Measurements from ENCODE around the gene LILRB5. TPM values are rescaled to one million over a fixed set of nuclear protein-coding genes. Genes with fewer than 3 reads are reported as not detected.
"Not testable (repeated sequence)": the region's sequence is repeated elsewhere in the genome, so short reads cannot be mapped to it uniquely, and the experiment has no call there.

LILRB5 gene
- not detected in 2 replicates for total RNA-seq

- Mint-ChIP-seq H3K27me3 (peaks cover 2% of the 10 kb centered on the region), H3K4me3 (no peak within 1 kb of the TSS), H3K27ac (no peak within 1 kb of the TSS), H3K36me3 (ENCODE audit: low read depth) (no peaks in the 10 kb centered on the region), H3K9me3 (no peaks in the 10 kb centered on the region), H3K4me1 (no peaks in the 10 kb centered on the region)
- intact Hi-C loops (cut with micrococcal nuclease): no loop called here
- DNase-seq: no peak
Observed at GRCh38 chr19:54257116-54257480, at the start of gene LILRB5. TSS of gene LILRB5 (minus strand) at chr19:54257273. CDS start at chr19:54257193, 80 bp downstream.

GRCh38 chr19:54305141-54305540 is 48.1 kb upstream of the LILRB5 start:
- Mint-ChIP-seq H3K4me3 (no peak overlapping the region), H3K27me3 (no peaks in the 10 kb centered on the region), H3K36me3 (ENCODE audit: low read depth) (no peaks in the 10 kb centered on the region), H3K4me1 (peaks cover 13% of the 10 kb centered on the region), H3K9me3 (no peaks in the 10 kb centered on the region), H3K27ac (no peak overlapping the region)
- intact Hi-C loops (cut with micrococcal nuclease): no loop called here
- DNase-seq: no peak

GRCh38 chr19:54302257-54302656 is 45.2 kb upstream of the LILRB5 start:
- no peak overlapping the region for H3K4me3 Mint-ChIP-seq
- intact Hi-C loops (cut with micrococcal nuclease): no loop called here
- H3K4me1 Mint-ChIP-seq: peaks cover 13% of the 10 kb centered on the region
- DNase-seq: no peak
- no peak overlapping the region for H3K27ac Mint-ChIP-seq
- no peaks in the 10 kb centered on the region for H3K27me3 Mint-ChIP-seq
- H3K9me3 Mint-ChIP-seq: no peaks in the 10 kb centered on the region
- H3K36me3 Mint-ChIP-seq (ENCODE audit: low read depth): no peaks in the 10 kb centered on the region

GRCh38 chr19:54299515-54299914 is 42.4 kb upstream of the LILRB5 start:
- no peak for DNase-seq
- intact Hi-C loops (cut with micrococcal nuclease): no loop called here
- Mint-ChIP-seq H3K36me3 (ENCODE audit: low read depth) (no peaks in the 10 kb centered on the region), H3K4me1 (peaks cover 8% of the 10 kb centered on the region), H3K4me3 (no peak overlapping the region), H3K27ac (no peak overlapping the region), H3K27me3 (peaks cover 2% of the 10 kb centered on the region), H3K9me3 (no peaks in the 10 kb centered on the region)

- Mint-ChIP-seq H3K27ac (no peak overlapping the region), H3K4me1 (peaks cover 4% of the 10 kb centered on the region), H3K36me3 (ENCODE audit: low read depth) (no peaks in the 10 kb centered on the region), H3K9me3 (no peaks in the 10 kb centered on the region), H3K27me3 (peaks cover 4% of the 10 kb centered on the region), H3K4me3 (no peak overlapping the region)
- DNase-seq: no peak
- intact Hi-C loops (cut with micrococcal nuclease): no loop called here
Observed at GRCh38 chr19:54299126-54299498, 42.0 kb upstream of the LILRB5 start.

GRCh38 chr19:54298357-54299125 is 41.5 kb upstream of the LILRB5 start:
- DNase-seq: no peak
- Mint-ChIP-seq H3K9me3 (no peaks in the 10 kb centered on the region), H3K4me3 (no peak overlapping the region), H3K27ac (no peak overlapping the region), H3K27me3 (peaks cover 4% of the 10 kb centered on the region), H3K4me1 (no peaks in the 10 kb centered on the region), H3K36me3 (ENCODE audit: low read depth) (no peaks in the 10 kb centered on the region)
- intact Hi-C loops (cut with micrococcal nuclease): no loop called here

GRCh38 chr19:54297759-54298305 is 40.8 kb upstream of the LILRB5 start:
- peaks cover 6% of the 10 kb centered on the region for H3K27me3 Mint-ChIP-seq
- H3K27ac Mint-ChIP-seq: no peak overlapping the region
- no peaks in the 10 kb centered on the region for H3K4me1 Mint-ChIP-seq
- DNase-seq: no peak
- H3K4me3 Mint-ChIP-seq: no peak overlapping the region
- no peaks in the 10 kb centered on the region for H3K36me3 Mint-ChIP-seq (ENCODE audit: low read depth)
- H3K9me3 Mint-ChIP-seq: no peaks in the 10 kb centered on the region
- intact Hi-C loops (cut with micrococcal nuclease): loop anchor here (1.0 kb wide), 1 partner anchor 11 kb away; no protein-coding TSS in a partner anchor

GRCh38 chr19:54294539-54294938 is 37.5 kb upstream of the LILRB5 start:
- no peak overlapping the region for H3K4me3 Mint-ChIP-seq

GRCh38 chr19:54289160-54289559 is 32.1 kb upstream of the LILRB5 start:
- DNase-seq; H3K4me1 Mint-ChIP-seq; H3K36me3 Mint-ChIP-seq (ENCODE audit: low read depth); H3K9me3 Mint-ChIP-seq; H3K27ac Mint-ChIP-seq; intact Hi-C loops (cut with micrococcal nuclease); H3K4me3 Mint-ChIP-seq: not testable (repeated sequence)
- H3K27me3 Mint-ChIP-seq: peaks cover 23% of the 10 kb centered on the region

More at GRCh38 chr19:54294539-54294938, 37.5 kb upstream of the LILRB5 start:
- H3K27ac Mint-ChIP-seq: no peak overlapping the region
- no peaks in the 10 kb centered on the region for H3K4me1 Mint-ChIP-seq
- DNase-seq: no peak
- H3K9me3 Mint-ChIP-seq: no peaks in the 10 kb centered on the region
- peaks cover 6% of the 10 kb centered on the region for H3K27me3 Mint-ChIP-seq
- no peaks in the 10 kb centered on the region for H3K36me3 Mint-ChIP-seq (ENCODE audit: low read depth)
- intact Hi-C loops (cut with micrococcal nuclease): no loop called here

GRCh38 chr19:54287456-54287855 is 30.4 kb upstream of the LILRB5 start:
- peaks cover 29% of the 10 kb centered on the region for H3K27me3 Mint-ChIP-seq
- no peak overlapping the region for H3K27ac Mint-ChIP-seq
- no peak overlapping the region for H3K4me3 Mint-ChIP-seq
- H3K36me3 Mint-ChIP-seq (ENCODE audit: low read depth): no peaks in the 10 kb centered on the region
- no peak for DNase-seq
- intact Hi-C loops (cut with micrococcal nuclease): no loop called here
- H3K4me1 Mint-ChIP-seq: peaks cover 3% of the 10 kb centered on the region
- H3K9me3 Mint-ChIP-seq: no peaks in the 10 kb centered on the region

- H3K9me3 Mint-ChIP-seq; H3K27ac Mint-ChIP-seq; H3K36me3 Mint-ChIP-seq (ENCODE audit: low read depth); DNase-seq; intact Hi-C loops (cut with micrococcal nuclease); H3K4me3 Mint-ChIP-seq; H3K4me1 Mint-ChIP-seq: not testable (repeated sequence)
- H3K27me3 Mint-ChIP-seq: peaks cover 36% of the 10 kb centered on the region
Observed at GRCh38 chr19:54286283-54286682, 29.2 kb upstream of the LILRB5 start.

- H3K4me3 Mint-ChIP-seq; H3K36me3 Mint-ChIP-seq (ENCODE audit: low read depth); H3K4me1 Mint-ChIP-seq; H3K9me3 Mint-ChIP-seq; intact Hi-C loops (cut with micrococcal nuclease); DNase-seq; H3K27ac Mint-ChIP-seq: not testable (repeated sequence)
- H3K27me3 Mint-ChIP-seq: peaks cover 42% of the 10 kb centered on the region
Observed at GRCh38 chr19:54285427-54286056, 28.5 kb upstream of the LILRB5 start.

- Mint-ChIP-seq H3K27ac (no peak overlapping the region), H3K27me3 (peaks cover 35% of the 10 kb centered on the region), H3K9me3 (no peaks in the 10 kb centered on the region), H3K36me3 (ENCODE audit: low read depth) (no peaks in the 10 kb centered on the region), H3K4me3 (no peak overlapping the region), H3K4me1 (peaks cover 3% of the 10 kb centered on the region)
- no peak for DNase-seq
- intact Hi-C loops (cut with micrococcal nuclease): no loop called here
Observed at GRCh38 chr19:54282686-54283470, 25.8 kb upstream of the LILRB5 start.

- H3K4me3 Mint-ChIP-seq; DNase-seq; H3K36me3 Mint-ChIP-seq (ENCODE audit: low read depth); intact Hi-C loops (cut with micrococcal nuclease); H3K27ac Mint-ChIP-seq; H3K4me1 Mint-ChIP-seq; H3K9me3 Mint-ChIP-seq: not testable (repeated sequence)
- peaks cover 28% of the 10 kb centered on the region for H3K27me3 Mint-ChIP-seq
Observed at GRCh38 chr19:54281729-54282075, 24.6 kb upstream of the LILRB5 start.
